ENCODE results near the gene RTN1. TPM values are rescaled to one million over a fixed set of nuclear protein-coding genes. Genes with fewer than 3 reads are reported as not detected.

RTN1 gene
- total and polyA plus RNA-seq, 3 experiments from 2014 or later: 0.13 TPM; not detected in 2

GRCh38 chr14:59704054-59704645 lies 166.4 kb downstream of the RTN1 start:
- Mint-ChIP-seq H3K9me3 (peaks cover 0 to 5% (median 0%) of the 10 kb centered on the region in 5 donors), H3K27ac (no peak overlapping the region), H3K4me1 (no peaks in the 10 kb centered on the region), H3K27me3 (peaks cover 0 to 6% of the 10 kb centered on the region in 2 donors), H3K4me3 (no peak overlapping the region), H3K36me3 (no peaks in the 10 kb centered on the region)
- no peak for DNase-seq
- Histone ChIP-seq H3K9me3 (ENCODE audit: low read length) (no peaks in the 10 kb centered on the region), H3K4me1 (ENCODE audit: insufficient read depth, low read length) (no peaks in the 10 kb centered on the region), H3K27me3 (ENCODE audit: insufficient read depth, low read length, poor library complexity, severe bottlenecking) (no peaks in the 10 kb centered on the region), H3K36me3 (ENCODE audit: insufficient read depth, low read length) (no peaks in the 10 kb centered on the region), H3K4me3 (ENCODE audit: low read length) (no peak overlapping the region), H3K27ac (ENCODE audit: low read depth, low read length) (no peak overlapping the region)
- CTCF ChIA-PET: no interaction called here
- POLR2A ChIA-PET: no interaction called here

- DNase-seq: no peak
- Mint-ChIP-seq H3K9me3 (peaks cover 0 to 5% (median 0%) of the 10 kb centered on the region in 5 donors), H3K4me3 (no peak overlapping the region), H3K27ac (no peak overlapping the region), H3K4me1 (no peaks in the 10 kb centered on the region), H3K36me3 (no peaks in the 10 kb centered on the region), H3K27me3 (no peaks in the 10 kb centered on the region)
- ChIA-PET POLR2A (no interaction called here), CTCF (no interaction called here)
- Histone ChIP-seq H3K36me3 (ENCODE audit: insufficient read depth, low read length) (no peaks in the 10 kb centered on the region), H3K4me1 (ENCODE audit: insufficient read depth, low read length) (no peaks in the 10 kb centered on the region), H3K27ac (ENCODE audit: low read depth, low read length) (no peak overlapping the region), H3K9me3 (ENCODE audit: low read length) (no peaks in the 10 kb centered on the region), H3K27me3 (ENCODE audit: insufficient read depth, low read length, poor library complexity, severe bottlenecking) (no peaks in the 10 kb centered on the region), H3K4me3 (ENCODE audit: low read length) (no peak overlapping the region)
Measured at GRCh38 chr14:59699442-59699841, 171.1 kb downstream of the RTN1 start.

- ChIA-PET POLR2A (no interaction called here), CTCF (no interaction called here)
- H3K27ac Mint-ChIP-seq: no peak overlapping the region
- no peak overlapping the region for H3K4me3 Mint-ChIP-seq
- no peaks in the 10 kb centered on the region for H3K36me3 Mint-ChIP-seq
- peaks cover 0 to 5% (median 0%) of the 10 kb centered on the region in 5 donors for H3K9me3 Mint-ChIP-seq
- no peak for DNase-seq
- H3K4me1 ChIP-seq (ENCODE audit: insufficient read depth, low read length): no peaks in the 10 kb centered on the region
- H3K4me1 Mint-ChIP-seq: no peaks in the 10 kb centered on the region
- no peaks in the 10 kb centered on the region for H3K27me3 ChIP-seq (ENCODE audit: insufficient read depth, low read length, poor library complexity, severe bottlenecking)
- H3K36me3 ChIP-seq (ENCODE audit: insufficient read depth, low read length): no peaks in the 10 kb centered on the region
- peaks cover 0 to 2% of the 10 kb centered on the region in 2 donors for H3K27me3 Mint-ChIP-seq
- H3K27ac ChIP-seq (ENCODE audit: low read depth, low read length): no peak overlapping the region
- H3K4me3 ChIP-seq (ENCODE audit: low read length): no peak overlapping the region
- no peaks in the 10 kb centered on the region for H3K9me3 ChIP-seq (ENCODE audit: low read length)
Measured at GRCh38 chr14:59698793-59699192, 171.8 kb downstream of the RTN1 start.

- Histone ChIP-seq H3K4me3 (ENCODE audit: low read length) (no peak overlapping the region), H3K27me3 (ENCODE audit: insufficient read depth, low read length, poor library complexity, severe bottlenecking) (no peaks in the 10 kb centered on the region), H3K27ac (ENCODE audit: low read depth, low read length) (no peak overlapping the region), H3K9me3 (ENCODE audit: low read length) (no peaks in the 10 kb centered on the region), H3K36me3 (ENCODE audit: insufficient read depth, low read length) (no peaks in the 10 kb centered on the region), H3K4me1 (ENCODE audit: insufficient read depth, low read length) (no peaks in the 10 kb centered on the region)
- peaks cover 0 to 6% (median 4%) of the 10 kb centered on the region in 5 donors for H3K9me3 Mint-ChIP-seq
- no peak for DNase-seq
- H3K4me1 Mint-ChIP-seq: no peaks in the 10 kb centered on the region
- ChIA-PET CTCF (no interaction called here), POLR2A (no interaction called here)
- no peak overlapping the region for H3K27ac Mint-ChIP-seq
- no peaks in the 10 kb centered on the region for H3K36me3 Mint-ChIP-seq
- peaks cover 0 to 4% of the 10 kb centered on the region in 2 donors for H3K27me3 Mint-ChIP-seq
- no peak overlapping the region for H3K4me3 Mint-ChIP-seq
Measured at GRCh38 chr14:59695198-59695597, 175.4 kb downstream of the RTN1 start.

- Mint-ChIP-seq H3K27ac (no peak overlapping the region), H3K27me3 (peaks cover 4 to 7% of the 10 kb centered on the region in 2 donors), H3K4me3 (no peak overlapping the region), H3K36me3 (no peaks in the 10 kb centered on the region), H3K9me3 (peaks cover 0 to 6% (median 4%) of the 10 kb centered on the region in 5 donors), H3K4me1 (no peaks in the 10 kb centered on the region)
- H3K27ac ChIP-seq (ENCODE audit: low read depth, low read length): no peak overlapping the region
- CTCF ChIA-PET: no interaction called here
- no peaks in the 10 kb centered on the region for H3K9me3 ChIP-seq (ENCODE audit: low read length)
- no peak for DNase-seq
- H3K36me3 ChIP-seq (ENCODE audit: insufficient read depth, low read length): no peaks in the 10 kb centered on the region
- H3K27me3 ChIP-seq (ENCODE audit: insufficient read depth, low read length, poor library complexity, severe bottlenecking): no peaks in the 10 kb centered on the region
- H3K4me1 ChIP-seq (ENCODE audit: insufficient read depth, low read length): no peaks in the 10 kb centered on the region
- POLR2A ChIA-PET: no interaction called here
- no peak overlapping the region for H3K4me3 ChIP-seq (ENCODE audit: low read length)
Measured at GRCh38 chr14:59691266-59691665, 179.3 kb downstream of the RTN1 start.

GRCh38 chr14:59690426-59690825 lies 180.2 kb downstream of the RTN1 start:
- ChIA-PET POLR2A (no interaction called here), CTCF (no interaction called here)
- Histone ChIP-seq H3K4me1 (ENCODE audit: insufficient read depth, low read length) (no peaks in the 10 kb centered on the region), H3K9me3 (ENCODE audit: low read length) (no peaks in the 10 kb centered on the region), H3K27me3 (ENCODE audit: insufficient read depth, low read length, poor library complexity, severe bottlenecking) (no peaks in the 10 kb centered on the region), H3K27ac (ENCODE audit: low read depth, low read length) (no peak overlapping the region), H3K4me3 (ENCODE audit: low read length) (no peak overlapping the region), H3K36me3 (ENCODE audit: insufficient read depth, low read length) (no peaks in the 10 kb centered on the region)
- H3K4me3 Mint-ChIP-seq: no peak overlapping the region
- H3K36me3 Mint-ChIP-seq: no peaks in the 10 kb centered on the region
- H3K9me3 Mint-ChIP-seq: peaks cover 0 to 6% (median 4%) of the 10 kb centered on the region in 5 donors
- no peak overlapping the region for H3K27ac Mint-ChIP-seq
- H3K4me1 Mint-ChIP-seq: no peaks in the 10 kb centered on the region
- H3K27me3 Mint-ChIP-seq: peaks cover 4 to 13% of the 10 kb centered on the region in 2 donors
- no peak for DNase-seq

GRCh38 chr14:59688224-59689170 lies 182.1 kb downstream of the RTN1 start:
- Histone ChIP-seq H3K4me3 (ENCODE audit: low read length) (no peak overlapping the region), H3K27me3 (ENCODE audit: insufficient read depth, low read length, poor library complexity, severe bottlenecking) (no peaks in the 10 kb centered on the region), H3K27ac (ENCODE audit: low read depth, low read length) (no peak overlapping the region), H3K36me3 (ENCODE audit: insufficient read depth, low read length) (no peaks in the 10 kb centered on the region), H3K9me3 (ENCODE audit: low read length) (no peaks in the 10 kb centered on the region), H3K4me1 (ENCODE audit: insufficient read depth, low read length) (no peaks in the 10 kb centered on the region)
- Mint-ChIP-seq H3K9me3 (peaks cover 0 to 4% (median 3%) of the 10 kb centered on the region in 5 donors), H3K4me3 (no peak overlapping the region), H3K27me3 (peaks cover 2 to 14% of the 10 kb centered on the region in 2 donors), H3K36me3 (no peaks in the 10 kb centered on the region), H3K27ac (no peak overlapping the region), H3K4me1 (no peaks in the 10 kb centered on the region)
- ChIA-PET POLR2A (no interaction called here), CTCF (no interaction called here)
- no peak for DNase-seq

- no peak overlapping the region for H3K27ac ChIP-seq (ENCODE audit: low read depth, low read length)
- H3K27ac Mint-ChIP-seq: no peak overlapping the region
- H3K27me3 Mint-ChIP-seq: peaks cover 2 to 18% of the 10 kb centered on the region in 2 donors
- DNase-seq: no peak
- H3K4me3 Mint-ChIP-seq: no peak overlapping the region
- no peaks in the 10 kb centered on the region for H3K4me1 Mint-ChIP-seq
- no peaks in the 10 kb centered on the region for H3K27me3 ChIP-seq (ENCODE audit: insufficient read depth, low read length, poor library complexity, severe bottlenecking)
- CTCF ChIA-PET: no interaction called here
- no peaks in the 10 kb centered on the region for H3K4me1 ChIP-seq (ENCODE audit: insufficient read depth, low read length)
- H3K36me3 ChIP-seq (ENCODE audit: insufficient read depth, low read length): no peaks in the 10 kb centered on the region
- H3K9me3 Mint-ChIP-seq: peaks cover 0 to 4% (median 3%) of the 10 kb centered on the region in 5 donors
- H3K9me3 ChIP-seq (ENCODE audit: low read length): no peaks in the 10 kb centered on the region
- no peaks in the 10 kb centered on the region for H3K36me3 Mint-ChIP-seq
- H3K4me3 ChIP-seq (ENCODE audit: low read length): no peak overlapping the region
- POLR2A ChIA-PET: no interaction called here
Measured at GRCh38 chr14:59687663-59688062, 182.9 kb downstream of the RTN1 start.

Data from CD8-positive, alpha-beta memory T cell (primary cell).